Inflammatory macrophage (primary cell): ENCODE data around the gene PCDHGB5.
"Not testable (repeated sequence)": the region's sequence is repeated elsewhere in the genome, so short reads cannot be mapped to it uniquely, and the experiment has no call there.

Experiments used
- DNase-seq, 2 donors: peaks; one replicate each; pipeline ENCODE4 v3.0.0-alpha.2; 2020 to 2022
- total RNA-seq, 18 experiments: gene quantifications; one replicate each; lab custom pipeline; 2026; ENCODE audit warnings: mixed read lengths in 6 of 18, inconsistent platforms in 2 of 18; lab: John Stamatoyannopoulos, UW

Gene PCDHGB5
- 0.40 to 1.7 (median 0.79) reads per million in 18 experiments for total RNA-seq

- DNase-seq = peak; percentile 41 to 61
These were observed at the start of gene PCDHGB5 for GRCh38 chr5:141397756-141398551. TSS of gene PCDHGB5 (plus strand) at chr5:141397947. CDS start at chr5:141398128, 181 bp downstream.

GRCh38 chr5:141349917-141350619 lies 47.7 kb upstream of the PCDHGB5 start, which contains the start of gene PCDHGB1:
TSS of gene PCDHGB1 (plus strand) at chr5:141350099. CDS start at chr5:141350261, 162 bp downstream.
- DNase-seq = peak in 1 of 2 donors; percentile 25

GRCh38 chr5:141351591-141351990 lies 46.2 kb upstream of the PCDHGB5 start:
- no peak for DNase-seq

GRCh38 chr5:141354900-141355469 lies 42.8 kb upstream of the PCDHGB5 start, which contains the start of gene PCDHGA4:
TSS of gene PCDHGA4 (plus strand) at chr5:141355021. CDS start at chr5:141355108, 87 bp downstream.
- no peak for DNase-seq

- DNase-seq = no peak
These were observed 42.1 kb upstream of the PCDHGB5 start for GRCh38 chr5:141355641-141356040.

GRCh38 chr5:141356133-141356532 lies 41.6 kb upstream of the PCDHGB5 start:
- DNase-seq = no peak

GRCh38 chr5:141356950-141357349 lies 40.8 kb upstream of the PCDHGB5 start:
- no peak for DNase-seq

- peak in 1 of 2 donors; percentile 29 for DNase-seq
These were observed 37.8 kb upstream of the PCDHGB5 start, which contains the start of gene PCDHGB2 for GRCh38 chr5:141359790-141360426. TSS of gene PCDHGB2 (plus strand) at chr5:141359994. CDS start at chr5:141360136, 142 bp downstream.

GRCh38 chr5:141360685-141361084 lies 37.1 kb upstream of the PCDHGB5 start:
- no peak for DNase-seq

GRCh38 chr5:141362719-141363118 lies 35.0 kb upstream of the PCDHGB5 start:
- DNase-seq = no peak

GRCh38 chr5:141363952-141364660 lies 33.6 kb upstream of the PCDHGB5 start, which contains the start of gene PCDHGA5:
TSS of gene PCDHGA5 (plus strand) at chr5:141364162. CDS start at chr5:141364331, 169 bp downstream.
- DNase-seq = no peak

GRCh38 chr5:141366016-141366896 lies 31.5 kb upstream of the PCDHGB5 start:
- no peak for DNase-seq

- peak in 1 of 2 donors; percentile 45 for DNase-seq
These were observed 27.5 kb upstream of the PCDHGB5 start, which contains the start of gene PCDHGB3 for GRCh38 chr5:141369994-141370848. TSS of gene PCDHGB3 (plus strand) at chr5:141370242. CDS start at chr5:141370395, 153 bp downstream.

- DNase-seq = no peak
These were observed 25.9 kb upstream of the PCDHGB5 start for GRCh38 chr5:141371572-141372475.

- DNase-seq = peak; percentile 9 to 16
These were observed 24.0 kb upstream of the PCDHGB5 start, which contains the start of gene PCDHGA6 for GRCh38 chr5:141373673-141374317. TSS of gene PCDHGA6 (plus strand) at chr5:141373891. CDS start at chr5:141374084, 193 bp downstream.

GRCh38 chr5:141374627-141375026 lies 23.1 kb upstream of the PCDHGB5 start:
- DNase-seq = no peak

GRCh38 chr5:141375444-141376155 lies 22.1 kb upstream of the PCDHGB5 start:
- not testable (repeated sequence) for DNase-seq
